HG02884 (cell line): ENCODE measurements around the gene CCNY.
"Not testable (repeated sequence)": the region's sequence is repeated elsewhere in the genome, so short reads cannot be mapped to it uniquely, and the experiment has no call there.

Experiments used
- ATAC-seq: cut with Tn5 transposase; IDR thresholded peaks from one replicate; pipeline ENCODE4 v1.9.1; 2021; ENCODE audit warnings: mild to moderate bottlenecking, moderate library complexity; ENCODE audit not compliant: unreplicated experiment

CCNY gene

GRCh38 chr10:35400595-35401268 is 64.4 kb downstream of the CCNY start:
- no peak for ATAC-seq

- not testable (repeated sequence) for ATAC-seq
Observed at GRCh38 chr10:35403491-35403890, 67.2 kb downstream of the CCNY start.

GRCh38 chr10:35404077-35404476 is 67.8 kb downstream of the CCNY start:
- ATAC-seq = not testable (repeated sequence)

GRCh38 chr10:35406003-35406630 is 69.8 kb downstream of the CCNY start:
- ATAC-seq = not testable (repeated sequence)

GRCh38 chr10:35407696-35408095 is 71.4 kb downstream of the CCNY start:
- ATAC-seq = not testable (repeated sequence)

GRCh38 chr10:35409094-35409582 is 72.8 kb downstream of the CCNY start:
- ATAC-seq = no peak

GRCh38 chr10:35409808-35410207 is 73.5 kb downstream of the CCNY start:
- no peak for ATAC-seq

GRCh38 chr10:35412003-35412723 is 75.9 kb downstream of the CCNY start:
- ATAC-seq = no peak

- no peak for ATAC-seq
Observed at GRCh38 chr10:35412900-35413491, 76.7 kb downstream of the CCNY start.

GRCh38 chr10:35413985-35414861 is 77.9 kb downstream of the CCNY start:
- no peak for ATAC-seq

GRCh38 chr10:35415505-35415904 is 79.2 kb downstream of the CCNY start:
- no peak for ATAC-seq

- ATAC-seq = no peak
Observed at GRCh38 chr10:35416619-35417312, 80.5 kb downstream of the CCNY start.

GRCh38 chr10:35417313-35417625 is 81.0 kb downstream of the CCNY start:
- no peak for ATAC-seq

GRCh38 chr10:35417795-35418194 is 81.5 kb downstream of the CCNY start:
- ATAC-seq = no peak

GRCh38 chr10:35418580-35418979 is 82.3 kb downstream of the CCNY start:
- ATAC-seq = not testable (repeated sequence)

GRCh38 chr10:35420044-35420443 is 83.7 kb downstream of the CCNY start:
- no peak for ATAC-seq

GRCh38 chr10:35420827-35421552 is 84.7 kb downstream of the CCNY start:
- no peak for ATAC-seq

GRCh38 chr10:35421553-35422178 is 85.4 kb downstream of the CCNY start:
- no peak for ATAC-seq

GRCh38 chr10:35422228-35422627 is 85.9 kb downstream of the CCNY start:
- ATAC-seq = no peak
